C1 segment of cervical spinal cord (tissue), 14 donors: ENCODE results near the gene DPYSL4.
A peak's percentile ranks its signal among the peaks of the same experiment; 100 is the strongest.

Experiments used
- DNase-seq, 14 donors: peaks; one replicate each; lab custom pipeline; 2025; lab: John Stamatoyannopoulos, UW

The DPYSL4 gene

DNA sequence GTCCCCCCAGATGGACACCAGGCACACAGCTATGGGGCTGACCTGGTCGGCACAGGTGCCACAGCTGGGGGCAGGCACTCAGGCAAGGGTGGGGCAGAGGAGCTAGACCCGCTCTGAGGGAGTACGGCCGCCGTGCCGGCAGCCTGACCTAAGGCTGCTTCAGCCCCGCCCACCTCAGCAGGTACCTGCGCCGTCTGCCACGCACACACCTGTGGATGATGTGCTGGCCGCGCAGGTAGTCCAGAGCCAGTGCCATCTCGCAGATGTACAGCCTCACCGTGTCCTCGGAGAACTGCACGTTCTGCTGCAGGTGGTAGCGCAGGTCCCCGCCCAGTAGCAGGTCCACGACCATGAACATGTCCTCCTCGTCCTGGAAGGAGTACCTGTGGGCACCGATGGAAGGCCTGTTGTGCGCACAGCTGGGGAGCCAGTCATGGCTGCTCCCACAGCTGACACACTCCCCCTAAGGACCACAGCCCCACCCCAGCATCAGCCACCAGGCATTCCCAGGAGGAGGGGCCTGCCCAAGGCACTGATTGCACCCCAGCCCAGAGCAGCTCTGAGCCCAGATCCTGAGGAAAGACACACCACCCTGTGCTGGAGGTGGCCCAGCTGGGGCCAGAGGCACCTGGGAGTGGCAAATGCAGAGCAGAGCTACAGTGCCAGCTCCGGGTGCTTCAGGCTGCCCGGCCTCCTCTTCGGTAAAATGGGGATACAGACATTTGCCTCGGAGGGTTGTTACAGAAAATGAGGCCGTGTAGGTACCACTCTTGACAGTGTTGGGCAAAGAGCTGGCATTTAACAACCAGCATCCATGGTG, 40.0 kb downstream of the DPYSL4 start:
- DNase-seq = no peak

DNA sequence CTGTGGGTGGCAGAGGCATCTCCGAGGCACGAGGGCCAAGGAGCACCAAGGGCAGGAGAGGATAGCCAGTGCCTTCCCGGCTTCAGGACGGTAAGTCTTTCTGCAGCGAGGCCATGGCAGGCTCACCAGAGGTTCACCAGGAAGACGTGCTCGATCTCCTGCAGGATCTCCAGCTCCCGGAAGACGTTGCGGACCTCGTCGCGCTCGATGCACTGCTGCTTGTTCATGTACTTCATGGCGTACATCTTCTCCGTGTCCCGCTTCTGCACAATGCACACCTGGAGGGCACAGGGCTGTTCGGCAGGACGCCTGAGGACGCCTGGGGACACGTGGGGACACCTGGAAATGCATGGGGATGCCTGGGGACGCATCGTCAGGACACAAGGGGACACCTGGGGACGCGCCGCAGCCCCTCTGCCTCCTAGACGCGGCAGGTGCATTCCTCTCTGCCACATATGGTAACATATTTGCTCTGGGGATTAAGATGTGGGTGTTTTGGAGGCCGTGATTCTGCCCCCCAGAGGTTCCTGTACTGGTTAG, 41.2 kb downstream of the DPYSL4 start:
- DNase-seq = no peak

DNA sequence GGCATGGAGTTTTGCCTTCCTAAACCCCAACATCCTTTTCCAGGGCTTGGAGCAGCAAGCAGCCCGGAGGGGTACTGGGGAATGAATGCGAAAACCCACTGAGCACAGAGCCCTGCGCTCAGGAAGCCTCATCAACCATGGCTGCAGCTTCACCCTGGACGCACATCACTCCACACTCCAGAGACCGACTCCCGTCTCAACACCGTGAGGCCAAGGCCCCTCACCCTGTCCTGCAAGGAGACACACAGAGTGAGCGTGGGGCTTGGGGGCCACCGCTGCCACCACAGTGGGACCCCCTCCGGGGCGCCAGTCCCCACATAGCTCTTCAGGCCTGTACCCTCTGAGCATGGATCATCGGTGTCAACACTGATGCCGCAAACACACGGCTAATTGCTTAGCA, 41.9 kb downstream of the DPYSL4 start:
- DNase-seq = no peak

DNA sequence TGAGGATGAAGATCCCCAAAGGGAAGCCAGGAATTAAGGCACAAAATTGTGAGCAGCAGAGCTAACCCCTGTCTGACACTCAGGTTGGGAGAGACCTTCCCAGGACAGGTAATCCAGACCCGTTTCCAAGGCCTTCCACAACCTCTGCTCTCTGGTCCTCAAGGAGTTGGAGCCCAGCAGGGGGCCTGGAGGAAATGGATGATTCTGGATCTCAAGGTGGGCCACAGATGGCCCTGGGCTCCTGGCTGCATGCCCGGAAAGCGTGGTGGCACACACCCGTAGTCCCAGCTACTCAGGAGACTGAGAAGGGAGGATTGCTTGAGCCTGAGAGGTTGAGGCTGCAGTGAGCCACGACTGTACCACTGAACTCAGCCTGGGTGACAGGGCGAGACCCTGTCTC, 42.3 kb downstream of the DPYSL4 start:
- no peak for DNase-seq

DNA sequence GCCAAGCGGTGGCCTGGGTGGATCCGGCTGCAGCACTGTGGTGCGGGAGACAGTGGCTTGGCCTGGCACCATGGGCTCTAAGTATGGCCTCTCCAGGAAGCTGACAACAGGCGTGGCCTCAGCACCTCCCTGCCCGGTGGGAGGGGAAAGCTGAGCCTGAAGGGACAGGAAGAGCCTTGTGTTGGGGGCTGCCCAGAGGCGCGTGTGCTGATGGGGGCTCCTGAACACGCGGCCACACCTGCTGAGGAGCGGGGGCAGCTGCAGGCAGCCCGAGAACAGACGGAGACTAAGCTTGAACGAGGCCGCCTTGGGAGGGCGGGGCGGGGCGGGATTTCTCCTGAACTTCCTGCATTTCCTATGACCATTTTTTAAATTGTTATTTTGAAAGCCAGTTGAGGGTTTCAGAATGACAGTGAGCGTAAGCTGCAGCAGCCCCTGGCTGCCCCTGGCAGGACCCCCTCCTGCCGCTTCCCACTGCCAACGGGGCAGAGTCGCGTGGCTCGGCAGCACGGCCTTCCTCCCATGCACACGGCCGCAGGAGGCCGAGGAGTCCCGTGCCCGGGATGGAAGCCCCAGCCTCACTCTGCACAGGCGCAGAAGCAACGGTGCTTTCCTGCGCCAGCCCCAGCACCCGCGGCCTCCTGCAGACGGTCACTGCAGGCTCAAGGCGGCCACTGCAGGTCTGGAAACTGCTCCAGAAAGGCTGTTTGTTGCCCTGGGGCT, 43.2 kb downstream of the DPYSL4 start:
- DNase-seq = peak in 2 of 14 donors; percentile 14 to 43

DNA sequence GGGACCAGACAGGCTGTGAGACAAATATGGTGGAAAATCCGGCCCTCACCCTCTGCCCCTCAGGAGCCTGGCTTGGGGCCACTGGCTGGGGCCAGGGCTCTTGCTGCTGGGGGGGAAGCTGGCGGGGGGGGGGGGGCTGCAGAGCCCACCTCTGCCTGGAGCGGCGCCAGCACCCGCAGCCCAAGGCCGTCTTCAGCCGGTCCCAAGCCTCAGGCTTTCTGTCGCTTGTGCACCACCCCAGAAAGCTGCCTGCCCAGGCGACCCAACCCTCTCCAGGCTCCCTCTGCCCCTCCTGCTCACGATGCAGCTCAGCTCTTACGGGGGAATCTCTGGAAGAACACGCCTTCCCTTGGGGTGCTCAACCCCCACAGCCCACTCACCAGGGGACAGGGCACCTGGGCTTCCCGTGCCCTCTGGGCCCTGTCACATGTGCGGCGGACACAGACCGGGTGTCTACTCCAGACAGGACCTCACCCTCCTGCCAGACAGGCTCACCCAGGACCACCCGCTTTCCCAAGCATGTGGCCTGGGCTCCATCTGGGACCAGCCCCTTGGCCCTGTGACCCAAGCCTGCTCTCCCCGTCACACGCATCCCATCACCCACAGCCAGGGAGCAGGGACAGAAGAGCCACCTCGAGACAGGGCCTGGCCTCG, 43.9 kb downstream of the DPYSL4 start:
- DNase-seq = no peak

DNA sequence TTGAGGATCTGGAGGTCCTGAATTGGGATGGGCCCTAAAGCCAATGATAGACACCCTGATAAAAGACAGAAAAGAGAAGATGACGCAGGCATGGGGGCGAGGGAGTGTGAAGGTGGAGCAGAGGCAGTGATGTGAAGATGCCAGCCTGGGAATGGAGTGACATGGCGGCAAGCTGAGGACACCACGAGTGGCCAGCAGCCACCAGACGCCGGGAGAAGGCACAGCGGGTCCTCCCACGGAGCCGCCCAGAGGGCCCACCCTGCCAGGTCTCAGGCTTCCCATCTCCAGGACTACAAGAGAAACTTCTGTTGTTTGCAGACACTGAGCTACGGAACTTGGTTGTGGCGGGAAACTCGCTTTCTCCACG, 44.9 kb downstream of the DPYSL4 start:
- DNase-seq = no peak

DNA sequence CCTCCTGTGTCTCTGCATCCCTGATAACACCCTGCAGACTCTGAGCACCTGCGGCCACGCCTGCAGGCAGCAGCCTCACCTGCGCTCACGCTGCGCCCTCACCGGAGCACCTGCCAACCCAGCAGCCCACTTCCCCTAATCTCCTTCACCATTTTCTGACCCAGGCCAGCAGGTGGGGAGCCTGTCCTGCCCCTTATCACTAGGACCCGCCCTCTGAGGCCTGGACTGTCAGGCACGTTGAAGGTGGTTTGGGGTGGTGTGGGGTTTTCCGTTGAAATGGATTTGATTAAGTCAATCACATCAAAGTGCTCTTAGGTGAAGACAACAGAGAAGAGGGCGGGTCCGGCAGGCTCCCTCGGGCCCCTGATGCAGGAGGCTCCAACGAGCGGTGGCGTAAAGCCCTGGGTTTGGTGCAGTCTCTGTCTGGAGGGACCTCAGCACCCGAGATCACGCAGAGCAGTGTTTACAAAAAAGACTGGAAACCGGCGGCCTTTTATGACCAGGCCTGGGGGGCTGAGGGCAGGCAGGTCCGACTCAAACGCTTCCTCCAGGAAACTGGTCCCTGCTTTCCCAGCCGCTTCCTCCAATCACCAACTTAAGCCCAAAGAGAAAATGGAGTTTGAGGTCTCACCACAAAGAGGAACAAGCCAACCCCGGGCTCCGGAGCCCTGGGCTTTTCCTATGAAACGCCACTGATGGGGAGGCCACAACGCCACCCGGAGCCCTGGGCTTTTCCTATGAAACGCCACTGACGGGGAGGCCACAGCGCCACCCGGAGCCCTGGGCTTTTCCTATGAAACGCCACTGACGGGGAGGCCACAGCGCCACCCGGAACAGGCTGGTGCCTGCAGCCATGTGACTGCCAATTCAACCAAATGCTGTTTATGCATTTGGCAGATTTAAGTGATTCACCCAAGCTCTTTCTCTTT, 45.5 kb downstream of the DPYSL4 start:
- DNase-seq = peak in 3 of 14 donors; percentile 16 to 29 (median 25)

DNA sequence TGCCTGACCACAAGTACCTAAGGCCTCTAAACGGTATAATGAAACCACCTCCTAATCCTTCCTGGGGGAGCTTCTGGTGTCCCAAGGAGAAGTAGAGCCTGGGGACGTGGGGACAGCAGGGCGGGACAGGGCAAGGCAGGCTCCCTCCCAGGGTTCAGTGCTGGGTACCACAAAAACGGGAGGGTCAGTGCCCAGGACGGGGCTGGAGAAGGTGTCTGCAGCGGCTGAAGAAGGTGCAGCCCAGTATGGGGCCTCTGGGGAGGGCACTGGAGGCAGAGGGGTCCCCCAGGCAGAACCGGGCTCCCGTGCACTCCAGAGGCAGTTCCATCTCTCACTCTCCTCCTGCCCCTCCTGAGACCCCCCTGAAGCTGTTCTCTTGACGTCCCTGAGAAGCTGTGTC, 46.2 kb downstream of the DPYSL4 start:
- no peak for DNase-seq

DNA sequence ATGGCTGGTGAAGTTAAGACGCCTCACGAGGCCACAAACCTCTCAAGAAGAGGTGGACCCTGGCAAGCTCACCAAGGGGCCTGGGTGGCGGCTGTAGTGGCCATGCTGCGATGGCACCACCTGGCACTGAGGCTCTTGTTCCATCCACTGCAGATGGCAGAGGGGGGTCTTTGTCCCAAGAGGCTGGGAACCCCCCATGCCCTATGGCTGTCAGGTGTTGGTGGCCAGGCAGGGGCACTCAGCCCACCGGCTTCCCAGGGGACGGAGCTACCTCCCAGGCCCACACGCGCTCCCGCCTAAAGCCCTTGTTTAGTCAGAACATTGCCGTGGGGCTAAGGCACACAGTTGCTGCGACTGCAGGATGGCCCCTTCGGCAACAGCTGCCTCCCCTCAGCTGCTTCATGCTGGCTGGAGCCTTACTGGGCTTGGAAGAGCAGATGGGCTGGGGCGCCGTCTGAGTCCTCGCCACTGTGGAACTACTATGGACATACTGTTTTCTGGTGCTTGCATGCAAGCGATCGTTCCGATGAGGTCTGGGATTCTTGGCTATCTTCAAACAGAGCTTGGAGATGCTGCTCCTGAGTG, 46.8 kb downstream of the DPYSL4 start:
- DNase-seq = no peak

DNA sequence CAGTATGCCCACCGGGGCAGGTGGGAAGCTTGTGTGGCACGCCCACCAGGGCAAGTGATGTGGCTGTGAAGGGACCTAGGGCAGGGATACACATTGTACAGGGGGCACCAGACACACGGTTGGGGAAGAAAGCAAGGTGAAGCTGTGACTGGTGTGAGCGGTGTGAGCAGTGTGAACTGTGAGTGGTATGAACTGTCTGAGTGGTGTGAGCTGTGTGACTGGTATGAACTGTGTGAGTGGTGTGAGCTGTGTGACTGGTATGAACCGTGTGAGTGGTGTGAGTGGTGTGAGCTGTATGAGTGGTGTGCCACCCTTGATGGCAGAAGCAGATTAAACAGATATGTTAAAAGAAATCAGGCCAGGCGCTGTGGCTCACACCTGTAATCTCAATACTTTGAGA, 48.1 kb downstream of the DPYSL4 start:
- no peak for DNase-seq

DNA sequence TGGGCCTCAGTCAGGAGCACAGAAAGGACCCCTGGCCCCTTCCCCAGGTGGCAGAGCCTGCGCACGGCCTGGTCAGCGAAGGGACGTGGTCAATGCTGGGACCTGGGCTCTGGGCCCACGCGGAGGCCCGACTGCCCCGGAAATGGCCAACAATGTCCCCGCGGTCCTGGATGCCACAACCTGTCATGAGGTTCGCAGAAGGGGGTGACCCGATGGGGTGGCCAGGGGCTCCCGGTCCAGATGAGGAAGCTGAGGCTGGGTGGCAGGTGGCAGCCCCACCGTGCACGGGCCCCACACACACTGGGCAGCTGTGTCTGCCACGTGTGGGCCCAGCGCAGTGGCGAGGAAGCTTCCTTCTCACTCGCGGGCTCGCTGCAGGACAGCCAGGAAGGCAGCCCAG, 49.4 kb downstream of the DPYSL4 start:
- no peak for DNase-seq

DNA sequence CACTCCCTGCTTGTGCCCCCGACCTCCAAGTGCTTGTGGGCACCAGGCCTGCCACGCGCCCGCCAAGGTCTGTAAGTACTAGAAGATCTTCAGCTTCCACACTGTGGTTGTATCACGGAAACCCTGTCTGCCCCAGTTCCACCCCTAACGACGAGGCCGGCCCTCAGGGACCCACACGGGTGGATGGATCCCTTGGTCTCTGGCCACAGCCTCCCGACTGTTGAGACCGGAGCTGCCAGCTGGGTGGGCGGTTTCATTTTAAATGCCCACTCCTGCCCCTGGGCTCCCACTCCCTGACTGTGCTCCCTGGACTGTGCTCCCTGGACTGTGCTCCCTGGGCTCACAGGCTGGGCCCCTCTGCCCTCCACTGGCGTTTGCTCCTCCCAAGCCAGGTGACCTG, 50.1 kb downstream of the DPYSL4 start:
- no peak for DNase-seq

DNA sequence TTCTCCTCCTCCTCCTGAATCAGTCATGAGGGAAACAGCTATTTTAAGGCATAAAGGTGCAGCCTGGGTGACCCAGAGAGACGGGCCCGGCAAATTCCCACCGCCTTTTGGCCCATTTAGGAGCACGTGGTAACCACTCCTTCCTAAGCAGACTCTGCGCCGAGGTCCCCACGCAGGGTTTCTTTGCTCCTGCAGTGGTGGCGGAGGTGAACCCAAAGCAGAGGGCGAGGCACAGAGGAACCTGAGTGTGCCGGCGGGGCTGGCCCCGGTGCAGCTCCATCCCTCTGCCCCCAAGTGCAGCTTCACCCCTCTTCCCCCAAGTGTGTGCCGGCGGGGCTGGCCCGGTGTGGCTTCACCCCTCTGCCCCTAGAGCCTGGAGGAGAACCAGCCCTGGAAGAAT, 50.6 kb downstream of the DPYSL4 start:
- DNase-seq = no peak

DNA sequence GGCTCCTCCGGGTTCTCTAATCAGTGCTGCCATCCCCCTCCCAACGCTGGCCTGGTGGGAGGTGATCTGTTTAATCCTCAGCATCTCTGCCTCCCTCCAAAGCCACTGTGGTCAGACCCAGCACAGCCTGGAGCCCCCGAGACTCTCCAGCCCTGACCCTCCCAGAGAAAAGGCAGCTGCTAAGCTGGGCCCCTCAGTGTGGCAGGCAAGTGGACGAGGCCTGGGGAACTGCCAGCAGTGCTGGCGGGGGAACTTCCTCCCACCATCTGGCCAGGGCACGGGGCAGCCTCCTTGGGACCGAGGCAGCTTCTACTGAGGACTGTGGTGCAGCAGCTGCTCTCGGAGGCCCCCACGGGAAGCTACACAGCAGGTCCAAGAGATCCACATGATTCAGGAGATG, 51.1 kb downstream of the DPYSL4 start:
- peak in 5 of 14 donors; percentile 11 to 52 (median 20) for DNase-seq

DNA sequence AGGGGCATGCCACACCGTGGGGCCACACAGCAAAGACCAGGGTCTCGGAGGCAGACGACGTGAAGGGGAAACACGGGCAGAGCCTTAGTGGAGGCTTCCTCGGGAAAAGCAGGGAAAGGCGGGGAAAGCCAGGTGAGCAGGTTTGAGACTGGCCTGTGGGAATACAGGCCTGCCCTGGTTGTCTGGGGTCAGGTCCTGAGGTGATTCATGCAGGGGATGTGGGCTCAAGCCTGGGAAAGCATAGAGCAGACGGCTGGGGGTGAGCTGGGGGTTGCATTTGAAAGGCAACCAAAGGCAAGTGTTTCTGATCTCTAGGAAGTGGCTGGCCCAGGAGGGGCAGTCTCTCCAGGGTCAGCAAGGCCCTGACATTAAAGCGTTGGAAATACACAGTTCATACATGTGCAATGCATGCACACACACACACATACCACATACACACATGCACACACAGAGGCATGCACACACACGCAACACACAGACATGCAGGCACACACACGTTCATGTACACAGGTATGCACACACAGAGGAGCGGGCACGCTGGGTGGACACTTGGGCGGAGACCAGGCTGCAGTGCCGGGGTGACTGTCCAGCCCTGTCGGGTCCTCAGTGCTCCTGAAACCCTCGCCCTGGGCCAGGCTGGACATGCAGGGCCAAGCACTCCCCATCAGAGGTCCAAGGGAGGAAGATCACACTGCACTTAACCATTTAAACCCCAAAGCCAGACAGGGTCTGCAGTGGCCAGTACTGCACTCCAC, 51.8 kb downstream of the DPYSL4 start:
- DNase-seq = no peak

DNA sequence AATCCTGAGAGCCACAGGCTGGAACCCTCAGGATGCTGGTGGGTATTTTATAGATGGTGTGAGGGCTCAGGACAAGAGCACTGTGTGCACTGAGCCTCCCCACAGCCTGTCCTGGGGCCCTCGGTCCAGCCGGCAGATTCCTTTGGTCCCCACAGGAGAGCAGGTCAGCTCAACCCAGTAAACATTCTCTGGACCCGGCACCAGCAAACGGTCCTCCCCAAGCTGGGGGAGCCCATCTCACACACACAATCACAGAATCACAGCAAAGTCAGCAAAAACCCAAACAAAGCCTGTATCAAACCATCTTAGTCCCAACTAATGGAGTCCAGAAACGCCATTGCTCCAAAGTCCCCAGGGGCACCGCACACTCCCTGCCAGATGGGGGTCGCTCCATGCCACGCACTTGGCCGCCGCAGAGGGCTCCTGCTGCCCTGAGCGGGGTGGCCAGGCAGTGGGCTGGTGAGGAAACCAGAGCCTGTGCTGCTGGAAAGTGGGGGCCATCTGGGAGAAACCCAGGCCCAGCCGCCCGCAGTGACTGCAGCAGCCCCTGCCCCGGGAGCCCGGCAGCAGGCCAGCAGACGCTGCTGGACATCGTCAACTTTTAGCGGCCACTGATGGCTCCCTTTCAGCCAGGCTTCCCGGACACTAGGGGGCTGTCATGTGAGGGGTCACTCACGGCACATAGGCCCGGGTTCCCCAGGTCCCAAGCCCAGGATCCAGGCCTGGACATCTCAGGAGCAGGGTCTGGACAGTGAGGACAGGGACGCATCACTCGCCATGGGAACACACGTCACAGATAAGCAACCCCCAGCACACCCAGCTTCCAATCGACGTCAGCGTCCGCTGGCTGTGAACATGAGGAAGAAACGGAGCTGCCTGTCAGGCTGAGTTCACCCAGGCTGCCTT, 52.6 kb downstream of the DPYSL4 start:
- no peak for DNase-seq

DNA sequence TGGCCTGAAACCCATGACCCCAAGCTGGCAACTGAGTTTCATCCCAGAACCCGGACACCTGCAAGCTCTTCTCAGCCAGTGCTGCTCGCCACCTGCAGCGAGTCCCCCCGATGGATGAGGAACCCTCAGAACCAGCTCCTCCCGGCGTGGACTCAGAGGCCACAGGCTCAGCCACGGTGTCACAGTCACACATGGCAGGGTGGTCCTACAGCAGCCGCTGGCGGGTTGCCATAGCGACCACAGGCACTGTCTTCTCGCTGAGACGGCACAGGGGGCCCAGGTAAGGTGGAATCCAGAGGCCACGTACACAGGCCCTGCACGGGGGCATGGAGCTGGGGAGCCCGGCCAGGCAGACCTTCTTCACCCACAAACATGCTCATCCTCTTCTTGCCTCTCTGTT, 53.4 kb downstream of the DPYSL4 start:
- DNase-seq = no peak

DNA sequence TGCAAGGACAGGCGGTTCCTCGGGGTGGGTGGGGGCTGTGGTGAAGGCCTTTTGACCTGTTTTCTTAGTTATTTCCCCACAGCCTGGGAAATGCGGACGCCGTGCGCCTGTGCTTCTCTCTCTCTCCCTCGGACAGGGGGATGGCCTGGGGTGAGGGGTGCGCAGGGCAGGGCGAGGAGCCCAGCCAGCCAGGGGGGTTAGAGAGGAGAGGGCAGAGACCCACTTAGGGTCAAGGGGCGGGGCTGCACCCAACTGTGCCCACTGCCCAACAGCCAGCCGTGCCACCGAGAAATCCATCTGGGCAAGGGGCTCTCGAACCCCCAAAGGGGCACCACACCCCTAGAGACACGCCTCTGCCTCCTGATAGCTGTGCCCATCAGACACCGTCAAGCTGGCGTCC, 53.8 kb downstream of the DPYSL4 start:
- DNase-seq = no peak
